GM19372 (cell line): ENCODE results near the gene OTOG.

Source experiments
- ATAC-seq: cut with Tn5 transposase; IDR thresholded peaks from one replicate; pipeline ENCODE4 v1.9.1; 2021; ENCODE audit warnings: mild to moderate bottlenecking, low read depth, moderate library complexity; ENCODE audit not compliant: unreplicated experiment

The OTOG gene

GRCh38 chr11:17602105-17603001 is 55.3 kb downstream of the OTOG start:
- no peak for ATAC-seq

GRCh38 chr11:17603056-17603825 is 56.2 kb downstream of the OTOG start:
- no peak for ATAC-seq

GRCh38 chr11:17604201-17604914 is 57.3 kb downstream of the OTOG start:
- ATAC-seq: no peak

- no peak for ATAC-seq
Observed at GRCh38 chr11:17604915-17605233, 57.8 kb downstream of the OTOG start.

GRCh38 chr11:17605651-17606122 is 58.6 kb downstream of the OTOG start:
- no peak for ATAC-seq

- ATAC-seq: no peak
Observed at GRCh38 chr11:17606233-17607082, 59.4 kb downstream of the OTOG start.

- no peak for ATAC-seq
Observed at GRCh38 chr11:17607083-17607429, 60.0 kb downstream of the OTOG start.

- ATAC-seq: no peak
Observed at GRCh38 chr11:17607591-17608570, 60.8 kb downstream of the OTOG start.

- ATAC-seq: no peak
Observed at GRCh38 chr11:17608821-17609220, 61.8 kb downstream of the OTOG start.

- no peak for ATAC-seq
Observed at GRCh38 chr11:17609291-17610084, 62.4 kb downstream of the OTOG start.

GRCh38 chr11:17610085-17610894 is 63.2 kb downstream of the OTOG start:
- ATAC-seq: no peak

- no peak for ATAC-seq
Observed at GRCh38 chr11:17611049-17611448, 64.0 kb downstream of the OTOG start.

- ATAC-seq: no peak
Observed at GRCh38 chr11:17611503-17612220, 64.6 kb downstream of the OTOG start.

- no peak for ATAC-seq
Observed at GRCh38 chr11:17612221-17613188, 65.4 kb downstream of the OTOG start.

GRCh38 chr11:17613428-17613962 is 66.4 kb downstream of the OTOG start:
- no peak for ATAC-seq
